HG03442 (cell line): ENCODE measurements around the gene DGKI.

ENCODE experiments used
- ATAC-seq: cut with Tn5 transposase; IDR thresholded peaks from one replicate; pipeline ENCODE4 v1.9.1; 2021; ENCODE audit warnings: mild to moderate bottlenecking, moderate library complexity; ENCODE audit not compliant: unreplicated experiment

DGKI gene

DNA sequence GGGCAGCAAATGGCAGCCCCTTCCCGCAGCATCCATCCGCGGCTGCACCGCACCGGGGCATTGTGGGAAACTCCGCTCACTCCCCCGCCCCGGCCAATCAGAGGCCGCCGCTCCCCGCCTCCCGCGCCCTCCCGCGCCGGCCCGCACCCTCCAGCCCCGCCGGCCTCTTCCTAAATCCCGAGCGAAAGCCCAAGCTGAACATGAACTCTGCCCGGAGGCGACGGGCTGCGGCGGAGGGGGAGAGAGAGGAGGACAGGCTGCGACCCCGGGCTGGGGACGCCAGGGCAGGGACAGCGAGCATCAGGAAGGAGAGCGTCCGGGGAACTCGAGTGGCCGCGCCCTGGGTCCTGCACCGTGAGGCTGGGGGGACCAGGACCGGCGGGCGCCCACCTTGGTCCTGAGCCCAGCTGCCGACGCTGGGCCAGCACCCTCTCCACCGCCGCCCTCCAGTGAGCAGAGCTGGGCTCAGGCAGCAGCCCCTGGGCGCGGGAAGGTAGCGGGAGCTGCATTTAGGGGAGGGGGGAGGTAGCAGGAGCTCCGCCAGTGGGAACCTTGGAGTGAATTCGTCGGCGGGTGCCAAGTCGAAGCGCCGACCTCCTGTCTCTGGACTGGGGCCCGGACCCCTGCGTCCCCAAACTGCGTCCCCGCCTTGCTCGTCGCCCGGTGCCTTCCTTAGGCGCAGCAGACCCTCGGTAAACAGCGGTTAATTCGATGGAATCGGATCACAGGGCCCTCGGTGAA lies at the start of gene DGKI:
Gene DGKI, minus strand, starts transcription at position 148 of the 741 bp plus-strand sequence.
- peak; percentile 35 for ATAC-seq

DNA sequence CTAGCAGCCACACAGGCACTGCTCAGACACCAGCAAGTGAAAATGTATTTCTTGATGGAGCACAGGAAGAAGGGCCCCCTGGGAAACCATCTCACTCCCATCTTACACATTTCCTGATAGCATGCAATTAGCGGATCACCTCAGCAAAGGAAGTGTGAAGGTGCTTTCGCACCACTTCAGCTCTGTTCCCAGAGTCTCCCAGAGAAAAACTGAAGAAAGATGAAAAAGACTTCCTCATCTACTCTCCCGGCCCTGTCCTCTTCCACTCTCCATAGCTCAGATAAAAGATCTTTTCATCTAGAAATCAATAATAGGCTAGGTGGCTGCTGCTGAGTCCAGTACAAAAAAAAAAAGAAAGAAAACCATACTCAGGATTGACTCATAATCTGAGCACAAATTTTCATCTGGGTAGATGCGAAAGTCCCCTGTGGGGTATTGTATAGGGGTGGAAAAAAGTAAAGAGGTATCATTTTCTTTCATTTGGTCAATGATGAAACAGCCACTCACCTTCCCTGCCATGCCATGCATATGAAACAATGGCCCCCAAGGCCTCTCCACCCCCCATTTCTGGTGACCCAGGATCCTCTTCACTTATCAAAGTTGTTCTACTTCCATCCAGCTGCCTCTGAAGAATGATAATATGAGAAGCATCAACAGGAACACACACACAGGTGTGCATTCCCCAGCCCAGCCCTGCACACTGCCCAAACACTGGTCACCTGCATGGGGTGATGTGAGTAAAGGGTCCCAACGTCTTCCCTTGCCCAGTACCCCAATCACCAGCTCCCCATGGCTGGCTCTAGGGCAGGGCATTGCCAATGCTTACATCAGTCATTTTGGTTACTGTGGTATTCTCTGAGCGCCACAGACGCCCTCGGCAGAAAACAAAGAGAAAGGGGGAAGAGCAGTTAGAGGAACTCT lies 48.8 kb upstream of the DGKI start:
- peak; percentile 80 for ATAC-seq

DNA sequence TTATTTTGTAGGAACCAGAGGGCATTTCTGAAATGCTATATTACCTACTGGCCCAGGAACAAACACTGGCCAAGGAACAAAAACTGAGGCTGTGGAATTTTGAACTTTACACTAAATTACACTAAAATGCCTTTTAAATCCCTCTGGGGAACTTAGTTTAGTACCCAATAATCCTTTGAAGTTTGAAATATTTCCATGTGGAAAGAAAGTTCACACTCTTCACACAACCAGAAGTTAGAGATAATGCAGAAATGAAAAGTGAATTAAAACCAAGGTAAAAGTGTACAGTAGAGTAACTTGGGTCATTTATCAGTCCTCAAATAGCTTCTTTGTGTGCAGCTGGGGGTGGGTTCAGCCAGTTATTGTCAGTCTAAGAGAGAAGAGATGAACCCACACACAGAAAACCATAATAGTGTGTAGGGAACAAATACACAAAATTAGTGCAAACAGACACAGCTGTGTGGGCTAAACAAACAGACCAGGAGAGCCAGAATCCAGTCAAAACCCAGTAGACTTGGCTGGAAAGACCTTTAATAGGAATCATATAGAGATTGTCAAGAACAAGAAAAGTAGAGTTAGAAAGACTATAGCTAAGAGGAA lies 46.5 kb upstream of the DGKI start:
- ATAC-seq: no peak

DNA sequence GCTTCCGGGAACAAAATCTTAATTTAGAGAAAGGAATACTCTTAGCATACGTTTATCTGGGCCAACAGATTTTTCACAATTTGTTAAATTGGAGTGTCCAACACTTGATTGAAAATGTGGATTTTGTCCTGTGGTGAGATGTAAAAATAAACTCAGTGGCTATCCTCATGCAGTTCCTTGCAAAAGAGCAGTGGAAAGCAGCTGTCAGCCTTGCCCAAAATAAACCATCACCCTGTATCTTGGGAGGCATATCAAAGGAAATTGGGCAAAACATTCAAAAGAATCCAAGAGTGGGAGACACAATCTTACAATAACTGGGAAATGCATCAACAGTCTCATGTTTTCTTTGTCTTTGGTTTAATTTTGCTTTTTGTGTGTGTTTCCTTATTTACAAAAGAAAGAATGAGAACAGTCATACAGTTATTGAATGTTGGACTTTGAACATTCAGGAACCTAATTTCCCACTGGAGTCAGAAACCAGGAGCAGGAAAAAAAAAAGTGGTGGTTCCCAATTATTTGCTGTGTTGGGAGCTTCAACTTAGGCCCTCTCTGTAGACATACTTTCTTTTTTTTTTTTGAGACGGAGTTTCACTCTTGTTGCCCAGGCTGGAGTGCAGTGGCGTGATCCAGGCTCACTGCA lies 44.4 kb upstream of the DGKI start:
- ATAC-seq: no peak

DNA sequence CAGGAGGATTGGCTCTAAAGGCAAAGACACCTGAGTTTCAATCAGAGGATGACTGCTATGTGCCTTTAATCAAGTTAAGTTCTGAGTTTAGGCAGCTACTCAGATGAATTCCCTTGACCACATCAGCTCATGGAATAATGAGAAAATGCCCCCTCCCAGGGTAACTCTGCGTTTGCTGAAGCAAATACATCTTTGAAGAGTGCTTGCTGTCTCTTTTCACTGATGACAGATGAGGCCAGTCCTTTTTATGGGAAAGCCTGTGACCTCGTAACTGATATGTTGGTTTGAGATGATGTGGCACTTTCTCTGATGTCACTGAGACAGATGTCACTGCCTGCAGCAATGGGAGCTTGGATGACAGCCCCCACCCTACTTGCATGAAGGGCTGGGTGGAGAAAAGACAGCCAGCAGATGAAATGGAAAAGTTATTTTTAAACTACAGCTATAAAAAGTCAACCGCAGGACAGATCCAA lies 43.7 kb upstream of the DGKI start:
- ATAC-seq: no peak

DNA sequence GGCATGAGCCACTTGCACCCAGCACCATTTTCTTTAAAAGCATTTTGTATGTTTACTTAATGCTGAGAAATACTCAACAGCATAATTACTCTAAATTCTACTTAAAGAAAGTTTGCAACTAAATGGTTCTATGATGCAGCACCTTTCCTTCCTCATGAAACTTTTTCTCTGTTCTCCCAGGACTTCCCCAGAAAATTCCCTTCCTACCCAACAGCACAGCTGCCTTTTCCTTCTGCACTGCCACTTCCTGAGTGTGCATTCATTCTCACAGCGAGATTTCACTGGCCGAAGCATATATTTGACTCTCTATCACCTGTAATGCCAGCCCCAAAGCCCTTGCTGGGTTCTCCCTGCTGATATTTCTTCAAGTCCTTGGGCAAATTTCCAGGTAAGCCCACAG lies 41.5 kb upstream of the DGKI start:
- no peak for ATAC-seq

DNA sequence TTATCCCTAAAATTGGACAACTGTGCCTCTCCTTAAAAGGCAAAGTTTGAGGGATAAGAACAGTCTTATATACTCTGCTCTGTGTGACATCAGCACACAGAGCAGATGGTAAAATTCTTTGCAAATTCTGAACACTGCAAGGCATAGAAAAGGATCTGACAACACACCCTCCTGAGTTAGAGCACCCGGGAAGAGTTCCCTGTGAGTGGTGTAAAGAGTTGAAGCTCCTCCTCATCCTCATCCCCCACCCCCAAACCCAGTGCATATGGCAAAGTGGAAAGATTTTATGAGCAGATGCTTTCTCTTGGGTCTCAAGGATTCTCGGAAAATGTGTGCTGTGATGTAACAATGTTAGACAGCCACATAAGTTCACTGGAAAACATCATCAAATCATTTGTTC lies 40.0 kb upstream of the DGKI start:
- no peak for ATAC-seq

DNA sequence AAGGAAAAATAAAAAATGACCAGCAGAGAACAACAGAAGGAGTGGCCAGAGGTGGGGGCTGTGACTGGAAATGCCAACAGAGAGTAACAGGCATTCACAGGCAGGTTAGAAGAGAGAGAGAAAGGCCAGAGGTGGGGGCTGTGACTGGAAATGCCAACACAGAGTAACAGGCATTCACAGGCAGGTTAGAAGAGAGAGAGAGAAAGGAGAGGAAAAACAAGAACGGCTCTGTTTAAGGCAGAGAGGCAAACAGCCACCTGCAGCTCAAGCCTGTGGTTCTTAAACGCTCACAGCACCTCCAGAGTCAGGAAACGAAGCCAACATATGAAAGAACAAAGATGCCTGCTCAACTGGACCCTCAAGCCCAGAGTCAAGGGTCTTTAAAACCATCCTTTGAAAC lies 39.5 kb upstream of the DGKI start:
- no peak for ATAC-seq

DNA sequence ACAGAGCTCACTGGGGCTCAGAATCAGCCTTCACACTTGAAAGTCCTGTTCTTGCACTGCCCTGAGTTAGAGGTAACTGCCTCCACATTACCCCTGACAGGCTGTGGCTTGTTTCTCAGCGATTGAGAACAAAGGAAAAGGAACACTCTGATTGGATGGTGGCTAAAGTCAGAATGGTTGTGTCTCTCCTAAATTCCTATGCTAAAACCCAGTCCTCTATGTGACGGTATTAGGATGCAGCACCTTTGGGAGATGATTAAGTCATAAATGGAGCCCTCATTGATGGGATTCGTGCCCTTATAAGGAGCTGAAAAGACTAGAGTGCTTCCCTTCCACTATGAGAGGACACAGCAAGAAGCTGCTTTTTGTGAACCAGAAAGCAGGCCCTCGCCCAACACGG lies 38.9 kb upstream of the DGKI start:
- ATAC-seq: no peak

DNA sequence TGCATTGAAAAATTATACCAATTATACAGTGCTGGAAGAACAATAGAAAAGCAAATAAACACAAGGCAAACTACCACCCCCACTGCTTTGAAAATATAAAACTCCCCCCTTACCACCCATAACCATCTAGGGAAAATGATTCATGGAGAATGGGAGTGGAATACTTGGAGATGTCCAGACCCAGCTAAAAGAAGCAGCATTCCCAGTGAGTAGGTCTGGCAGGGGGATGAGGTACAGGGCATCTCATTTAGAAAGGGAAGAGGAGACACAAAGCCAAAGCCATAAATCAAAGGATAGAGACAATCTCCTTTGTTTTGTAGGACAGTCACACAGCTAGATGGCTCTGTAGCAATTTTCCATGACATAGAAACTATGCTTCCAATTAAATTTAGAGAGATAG lies 36.0 kb upstream of the DGKI start:
- no peak for ATAC-seq

DNA sequence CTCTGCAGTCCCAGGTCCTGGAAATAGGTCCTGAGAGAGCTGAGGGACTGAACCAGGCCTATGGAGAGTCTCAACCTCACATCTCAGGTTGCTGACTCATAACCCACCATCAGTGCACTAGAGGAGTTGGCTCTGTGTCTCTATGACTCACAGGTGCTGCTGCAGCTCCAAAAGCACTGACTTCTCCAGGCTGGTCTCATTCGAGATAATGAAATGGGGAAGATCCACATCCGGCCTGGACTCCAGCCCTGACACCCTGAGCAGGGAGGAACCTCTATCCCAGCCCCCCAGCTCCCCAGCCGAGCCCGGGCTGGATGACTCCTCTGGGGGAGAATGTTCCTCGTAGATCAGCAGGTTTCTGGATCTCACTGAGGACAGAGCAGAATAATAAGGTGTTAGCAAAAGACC lies 35.5 kb upstream of the DGKI start:
- peak; percentile 99 for ATAC-seq

DNA sequence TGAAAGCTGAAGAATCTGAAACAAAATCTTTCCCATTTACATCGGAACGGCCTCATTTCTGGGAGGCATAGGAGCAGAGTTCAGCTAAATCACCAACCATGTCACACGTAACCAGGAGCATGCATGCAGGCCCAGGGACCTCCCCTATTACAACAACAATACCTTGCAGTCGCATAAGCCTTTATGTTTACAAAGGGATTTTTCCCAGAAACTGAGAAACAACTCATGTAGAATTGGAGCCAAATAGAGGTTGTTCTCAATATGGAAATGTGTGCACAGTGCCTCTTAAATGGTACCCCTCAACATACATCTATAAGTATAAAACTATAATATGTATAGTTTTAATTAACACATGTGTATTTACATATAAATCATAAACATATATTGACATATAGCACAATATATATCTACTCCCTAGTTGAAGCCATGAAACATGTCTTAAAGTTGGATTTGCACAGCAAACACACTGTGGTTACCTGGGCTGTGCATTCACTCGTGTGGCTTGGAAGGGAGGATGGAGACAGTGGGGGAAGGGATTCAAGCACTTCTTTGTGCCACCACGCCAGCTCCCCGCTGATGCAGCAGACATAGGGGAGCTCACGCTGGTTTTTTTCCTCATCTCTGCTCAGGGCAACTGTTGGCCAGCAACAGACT lies 35.0 kb upstream of the DGKI start:
- ATAC-seq: peak; percentile 9

DNA sequence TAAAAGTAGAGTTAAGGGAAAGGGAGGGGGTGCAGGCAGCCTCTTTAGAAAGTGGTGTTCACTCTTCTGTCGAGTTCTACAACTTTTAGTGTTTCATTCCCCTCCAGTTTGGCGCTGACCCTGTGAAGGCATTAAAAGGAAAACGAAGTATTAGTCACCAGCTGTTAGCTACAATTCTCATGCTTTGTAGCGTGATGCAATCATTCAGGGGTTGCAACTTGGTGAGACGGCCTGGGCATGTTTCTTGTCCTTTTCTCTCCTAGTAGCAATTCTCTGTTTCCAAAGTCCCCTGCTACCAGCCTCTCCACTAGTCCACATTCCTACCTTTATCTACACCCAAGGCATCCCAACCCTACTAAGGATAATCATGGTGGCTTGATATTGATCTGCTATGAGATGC lies 33.7 kb upstream of the DGKI start:
- no peak for ATAC-seq

DNA sequence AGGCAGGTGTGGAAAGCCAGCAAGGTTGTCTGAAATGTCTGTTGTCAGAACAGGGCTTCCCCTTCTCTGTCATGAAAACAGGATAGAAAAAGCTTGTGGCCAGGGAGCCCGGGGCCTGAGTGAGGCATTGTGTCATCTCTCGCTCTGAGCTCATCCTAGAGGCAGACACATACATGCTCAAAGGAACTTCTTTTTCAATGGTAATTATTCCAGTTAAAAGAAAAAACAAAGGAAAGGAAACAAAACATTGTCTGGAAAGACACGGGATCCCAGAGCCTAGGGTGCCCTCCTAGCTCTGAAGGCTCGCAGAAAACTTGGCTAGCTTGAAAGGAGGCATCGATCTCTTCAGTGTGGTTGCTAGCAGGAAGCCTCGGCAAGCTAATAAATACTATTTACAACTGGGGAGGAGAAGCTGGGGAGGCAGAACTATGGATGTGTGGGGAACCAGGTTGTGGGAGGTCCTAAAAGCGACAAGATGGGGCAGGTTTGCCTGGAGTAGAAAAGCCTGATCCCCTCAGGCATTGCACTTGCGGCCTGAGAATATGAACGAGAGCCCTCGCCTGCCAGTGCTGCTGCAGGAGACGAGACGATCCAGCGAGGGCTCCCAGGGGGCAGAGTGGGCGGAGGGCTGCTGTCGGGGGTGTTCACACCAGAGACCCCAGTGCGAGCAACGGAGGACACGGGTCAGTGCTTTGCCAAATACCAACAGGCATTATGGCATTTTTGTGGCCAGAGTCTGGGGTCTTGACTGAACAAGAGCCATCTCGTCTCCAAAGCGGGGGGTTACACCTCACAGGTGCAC lies 32.8 kb upstream of the DGKI start:
- peak; percentile 37 for ATAC-seq

DNA sequence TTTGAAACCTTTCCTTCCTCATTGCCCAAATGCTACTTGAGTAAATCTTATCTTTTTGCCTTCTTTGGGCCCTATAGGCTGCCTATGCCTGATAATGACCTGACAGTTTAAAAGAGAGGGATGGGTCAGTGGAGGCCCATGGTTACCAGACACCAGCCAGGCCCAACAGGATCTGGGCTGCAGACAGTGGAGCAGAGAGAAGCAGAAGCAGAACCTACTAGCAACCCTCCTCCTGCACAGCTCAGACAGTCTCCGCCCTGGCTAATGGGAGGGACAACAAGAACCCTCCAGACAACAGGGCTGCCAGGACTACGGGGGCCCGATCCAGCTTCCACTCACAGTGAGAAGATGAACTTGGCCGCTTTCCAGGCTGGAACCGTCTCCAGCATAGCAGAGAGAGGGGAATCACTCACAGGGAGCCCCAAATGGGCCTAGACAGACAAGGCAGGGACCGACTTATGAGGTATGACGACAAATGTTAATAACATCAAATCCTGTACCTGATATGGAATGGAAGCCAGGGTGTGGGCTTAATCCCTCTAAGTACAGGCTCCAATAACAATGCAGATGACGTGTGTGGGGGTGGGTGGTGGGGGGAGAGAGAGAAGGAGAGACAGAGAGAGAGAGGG lies 31.7 kb upstream of the DGKI start:
- ATAC-seq: no peak

DNA sequence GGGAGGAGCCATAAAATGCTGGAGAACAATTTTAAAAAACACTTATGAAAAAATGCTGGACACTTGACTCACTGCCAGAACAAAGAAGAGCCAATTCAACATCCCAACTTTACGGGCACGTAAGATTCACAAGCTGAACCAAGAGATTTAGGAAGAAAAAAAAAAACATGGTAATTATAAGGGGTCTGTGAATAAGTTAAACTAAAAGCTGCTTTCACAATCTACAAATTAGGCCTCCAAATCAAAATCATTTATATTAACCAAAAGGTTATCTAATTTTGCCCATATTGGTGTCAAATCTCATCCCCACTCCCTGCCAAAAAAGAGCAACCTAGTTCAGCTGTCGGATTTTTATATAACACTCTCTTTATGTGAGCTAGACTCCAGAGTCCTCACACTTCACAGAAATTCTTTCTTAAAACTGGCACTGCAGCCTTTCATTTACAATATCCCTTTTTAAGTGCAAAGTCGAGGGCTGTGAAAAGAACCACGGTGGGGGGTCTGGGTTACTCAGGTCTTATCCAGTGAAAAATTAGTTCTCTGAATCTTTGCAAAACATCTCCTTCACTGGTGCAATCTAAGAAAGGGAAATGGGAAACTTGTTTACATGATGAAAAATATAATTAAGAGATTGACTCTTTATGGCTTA lies 30.4 kb upstream of the DGKI start:
- ATAC-seq: no peak

DNA sequence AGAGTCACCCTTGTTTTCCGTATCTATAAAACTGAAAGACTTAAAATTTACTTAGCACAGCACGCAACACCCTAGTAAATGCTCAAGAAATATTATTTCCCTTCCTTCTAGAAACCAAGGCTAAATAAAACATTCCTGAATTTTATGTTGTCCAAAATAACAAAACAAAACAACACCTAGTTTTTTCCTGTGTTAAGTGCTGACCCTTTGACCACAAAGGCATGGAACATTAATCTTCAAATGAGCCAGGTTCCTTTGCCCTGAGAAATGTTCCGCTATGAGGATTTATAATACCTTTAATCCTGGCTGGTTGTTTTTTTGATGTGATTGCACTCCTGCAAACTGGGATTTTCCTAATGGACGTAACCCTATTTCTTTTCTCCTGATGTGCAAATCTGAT lies 29.0 kb upstream of the DGKI start:
- ATAC-seq: no peak

DNA sequence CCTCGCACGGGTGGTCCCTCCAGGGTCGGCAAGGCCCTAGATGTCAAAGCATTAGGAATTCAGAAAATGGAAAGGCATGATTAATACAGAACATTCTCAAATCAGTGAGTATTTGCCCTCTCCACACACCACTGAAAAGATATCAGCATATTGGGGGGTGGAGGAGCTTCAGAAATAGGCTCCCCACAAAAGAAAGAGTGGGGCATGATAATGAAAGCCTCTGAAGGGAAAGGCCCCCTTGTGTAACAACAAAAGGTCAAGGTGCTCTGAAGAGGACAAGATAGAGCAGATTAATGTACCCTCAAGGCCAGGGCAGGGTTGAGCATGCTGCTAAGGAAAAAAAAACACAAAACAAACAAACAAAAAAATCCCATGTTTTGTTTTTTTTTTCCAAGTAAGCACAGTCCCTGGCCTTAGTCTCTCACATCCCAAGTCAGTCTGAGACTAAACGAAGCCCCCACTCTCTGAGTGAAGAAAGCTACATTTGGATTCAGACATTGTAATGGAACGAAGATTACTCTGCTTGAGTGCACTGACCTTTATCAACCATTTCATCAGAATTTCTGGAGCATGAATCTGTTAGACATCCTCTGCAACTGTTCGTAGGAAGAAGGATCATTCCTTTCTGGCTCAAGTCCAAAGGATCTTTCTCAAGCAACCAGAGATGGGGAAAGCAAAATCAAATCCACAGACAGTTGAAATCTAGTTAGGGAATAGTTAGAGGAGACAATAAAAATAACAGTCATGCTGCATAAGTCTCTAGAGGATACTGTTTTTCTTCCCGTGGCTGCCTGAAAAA lies 27.4 kb upstream of the DGKI start:
- ATAC-seq: no peak
